Measurements from ENCODE around the gene COX15. TPM values are rescaled to one million over a fixed set of nuclear protein-coding genes. Genes with fewer than 3 reads are reported as not detected.

COX15 gene
- total and polyA plus RNA-seq, 2 donors (not counting 3 experiments of a cell fraction or from before 2014, with no cell fraction given) = 16.6 to 34.6 TPM

- DNase-seq (ENCODE audit: low read depth, low spot score) = no peak
- no peak overlapping the region for H3K9ac ChIP-seq (replicated peaks; ENCODE audit: extremely low read depth, insufficient read depth, low read length)
These were observed 42.5 kb downstream of the COX15 start for GRCh38 chr10:99689461-99689860.

More at GRCh38 chr10:99689461-99689860, 42.5 kb downstream of the COX15 start:
- H3K4me2 ChIP-seq (ENCODE audit: insufficient read depth, low read length) = no peak overlapping the region
- intact Hi-C loops (cut with micrococcal nuclease) = no loop called here
- FAIRE-seq = no peak
- no peaks in the 10 kb centered on the region for H4K20me1 ChIP-seq (replicated peaks; ENCODE audit: control insufficient read depth, extremely low read depth, insufficient read depth, low read length)
- H3K4me1 ChIP-seq (ENCODE audit: control insufficient read depth, extremely low read depth, insufficient read depth, low read length) = no peaks in the 10 kb centered on the region
- H3K79me2 ChIP-seq (ENCODE audit: control insufficient read depth, insufficient read depth, low read length) = no peaks in the 10 kb centered on the region
- TF ChIP-seq POLR2AphosphoS5 (IDR thresholded peaks at IDR 0.05; ENCODE audit: insufficient read depth, low read depth, low read length) (no peak), MYC (IDR thresholded peaks at IDR 0.05; ENCODE audit: low read depth, low read length) (no peak), POLR2A (IDR thresholded peaks at IDR 0.05; ENCODE audit: low read depth, low read length) (no peak), JUN (IDR thresholded peaks at IDR 0.05; ENCODE audit: borderline replicate concordance, insufficient read depth, insufficient read length, low read depth) (no peak), CTCF (IDR thresholded peaks at IDR 0.05; ENCODE audit: extremely low read depth in 1 of 2, insufficient read depth in 1 of 2, low read depth in 1 of 2, low read length in 2 of 2) (no peak), MAX (IDR thresholded peaks at IDR 0.05; ENCODE audit: insufficient read depth, insufficient read length) (no peak), FOS (IDR thresholded peaks at IDR 0.05; ENCODE audit: borderline replicate concordance, insufficient read depth, low read length) (no peak), EZH2 (IDR thresholded peaks at IDR 0.05; ENCODE audit: borderline replicate concordance, low read depth, low read length, severe bottlenecking) (no peak), GATA2 (IDR thresholded peaks at IDR 0.05; ENCODE audit: insufficient read depth, insufficient read length, low read depth, low read length) (no peak)
- no peaks in the 10 kb centered on the region for H3K9me3 ChIP-seq (replicated peaks; ENCODE audit: control insufficient read depth, insufficient read depth, low read length)
- peaks cover 3 to 4% of the 10 kb centered on the region in 2 experiments for H3K36me3 ChIP-seq (ENCODE audit: control insufficient read depth in 2 of 2, extremely low read depth in 1 of 2, insufficient read depth in 2 of 2, low read length in 2 of 2)
- CTCF ChIA-PET = no interaction called here
- H2AFZ ChIP-seq (ENCODE audit: low read depth, low read length) = no peak overlapping the region
- no peaks in the 10 kb centered on the region for H3K9me1 ChIP-seq (replicated peaks; ENCODE audit: control insufficient read depth, extremely low read depth, insufficient read depth, low read length)
- H3K4me3 ChIP-seq (replicated peaks in 1 of 3; ENCODE audit: insufficient read depth in 1 of 3, low read depth in 1 of 3, low read length in 3 of 3) = no peak overlapping the region
- no peak overlapping the region for H3K27ac ChIP-seq (ENCODE audit: insufficient read depth, low read depth, low read length)
- H3K27me3 ChIP-seq (ENCODE audit: control insufficient read depth in 2 of 2, insufficient read depth in 2 of 2, low read length in 2 of 2) = no peaks in the 10 kb centered on the region
- no TSS peak for BruUV-seq (replicated peaks)
- dilution Hi-C loops (cut with MboI; ENCODE audit: extremely low pct_ligation_motif_present, low sequenced_read_pairs) = no loop called here
- POLR2A ChIA-PET = no interaction called here
